Measurements from ENCODE around the gene INPP4B.

Gene INPP4B

GRCh38 chr4:142126890-142127497 is 719.1 kb downstream of the INPP4B start:
- no peak overlapping the region for H2BK15ac ChIP-seq (ENCODE audit: low read depth, poor library complexity, severe bottlenecking)
- H3K14ac ChIP-seq (ENCODE audit: low read length in 2 of 2): no peak overlapping the region
- H3K79me1 ChIP-seq (replicated peaks; ENCODE audit: low read length, poor library complexity, severe bottlenecking): peaks cover 2% of the 10 kb centered on the region
- H3K23ac ChIP-seq (ENCODE audit: low read length in 2 of 2): no peak overlapping the region
- no peak overlapping the region for H2BK12ac ChIP-seq (ENCODE audit: low read length in 2 of 2)
- no peak overlapping the region for H2AFZ ChIP-seq (ENCODE audit: low read depth, low read length)
- H3K4me2 ChIP-seq (ENCODE audit: low read length, poor library complexity, severe bottlenecking): no peak overlapping the region
- no peak overlapping the region for H3K4ac ChIP-seq (ENCODE audit: low read depth in 1 of 2, low read length in 2 of 2)
- H3K27me3 ChIP-seq (ENCODE audit: control insufficient read depth in 1 of 2, insufficient read depth in 1 of 2, low read length in 2 of 2): no peaks in the 10 kb centered on the region
- no peaks in the 10 kb centered on the region for H3K4me1 ChIP-seq (ENCODE audit: control insufficient read depth, insufficient read depth, low read depth, low read length)
- no peaks in the 10 kb centered on the region for H3K36me3 ChIP-seq (ENCODE audit: control insufficient read depth in 1 of 2, insufficient read depth in 2 of 2, low read depth in 1 of 2, low read length in 2 of 2)
- no peak overlapping the region for H3K4me3 ChIP-seq (ENCODE audit: insufficient read depth in 1 of 2, low read depth in 1 of 2, low read length in 2 of 2)
- no peak overlapping the region for H3K18ac ChIP-seq (ENCODE audit: low read depth in 1 of 2, low read length in 2 of 2)
- 0% methylated on average over 1 of the region's 3 CpGs for WGBS
- H2AK5ac ChIP-seq (ENCODE audit: low read length, severe bottlenecking): no peak overlapping the region
- H2BK5ac ChIP-seq (ENCODE audit: low read depth, low read length, poor library complexity, severe bottlenecking): no peak overlapping the region
- H3K27ac ChIP-seq (ENCODE audit: low read length, poor library complexity, severe bottlenecking): no peak overlapping the region
- H4K8ac ChIP-seq (ENCODE audit: low read length): no peak overlapping the region
- no peak overlapping the region for H3K9ac ChIP-seq (ENCODE audit: low read length)
- H4K91ac ChIP-seq (ENCODE audit: low read length): no peak overlapping the region
- H2BK120ac ChIP-seq (ENCODE audit: low read depth, low read length): no peak overlapping the region
- no peaks in the 10 kb centered on the region for H3K9me3 ChIP-seq (ENCODE audit: control insufficient read depth, low read length)
- peak; percentile 67 for DNase-seq

GRCh38 chr4:142124874-142125273 is 721.2 kb downstream of the INPP4B start:
- 69% methylated on average over 2 of the region's 2 CpGs for WGBS
- H3K36me3 ChIP-seq (ENCODE audit: control insufficient read depth in 1 of 2, insufficient read depth in 2 of 2, low read depth in 1 of 2, low read length in 2 of 2): no peaks in the 10 kb centered on the region
- no peak overlapping the region for H2BK12ac ChIP-seq (ENCODE audit: low read length in 2 of 2)
- no peak overlapping the region for H4K91ac ChIP-seq (ENCODE audit: low read length)
- no peaks in the 10 kb centered on the region for H3K4me1 ChIP-seq (ENCODE audit: control insufficient read depth, insufficient read depth, low read depth, low read length)
- H2BK5ac ChIP-seq (ENCODE audit: low read depth, low read length, poor library complexity, severe bottlenecking): no peak overlapping the region
- H4K8ac ChIP-seq (ENCODE audit: low read length): no peak overlapping the region
- H3K79me1 ChIP-seq (replicated peaks; ENCODE audit: low read length, poor library complexity, severe bottlenecking): no peaks in the 10 kb centered on the region
- DNase-seq: no peak
- H2AK5ac ChIP-seq (ENCODE audit: low read length, severe bottlenecking): no peak overlapping the region
- no peaks in the 10 kb centered on the region for H3K27me3 ChIP-seq (ENCODE audit: control insufficient read depth in 1 of 2, insufficient read depth in 1 of 2, low read length in 2 of 2)
- no peak overlapping the region for H3K4me3 ChIP-seq (ENCODE audit: insufficient read depth in 1 of 2, low read depth in 1 of 2, low read length in 2 of 2)
- H3K4ac ChIP-seq (ENCODE audit: low read depth in 1 of 2, low read length in 2 of 2): no peak overlapping the region
- H2BK15ac ChIP-seq (ENCODE audit: low read depth, poor library complexity, severe bottlenecking): no peak overlapping the region
- H3K27ac ChIP-seq (ENCODE audit: low read length, poor library complexity, severe bottlenecking): no peak overlapping the region
- no peak overlapping the region for H3K4me2 ChIP-seq (ENCODE audit: low read length, poor library complexity, severe bottlenecking)
- no peak overlapping the region for H3K14ac ChIP-seq (ENCODE audit: low read length in 2 of 2)
- no peak overlapping the region for H2AFZ ChIP-seq (ENCODE audit: low read depth, low read length)
- no peak overlapping the region for H3K9ac ChIP-seq (ENCODE audit: low read length)
- no peak overlapping the region for H3K18ac ChIP-seq (ENCODE audit: low read depth in 1 of 2, low read length in 2 of 2)
- H2BK120ac ChIP-seq (ENCODE audit: low read depth, low read length): no peak overlapping the region
- H3K23ac ChIP-seq (ENCODE audit: low read length in 2 of 2): no peak overlapping the region
- no peaks in the 10 kb centered on the region for H3K9me3 ChIP-seq (ENCODE audit: control insufficient read depth, low read length)

GRCh38 chr4:142121448-142122350 is 724.4 kb downstream of the INPP4B start:
- H3K4me1 ChIP-seq (ENCODE audit: control insufficient read depth, insufficient read depth, low read depth, low read length): no peaks in the 10 kb centered on the region

GRCh38 chr4:142120921-142121320 is 725.2 kb downstream of the INPP4B start:
- Histone ChIP-seq H4K91ac (ENCODE audit: low read length) (no peak overlapping the region), H3K14ac (ENCODE audit: low read length in 2 of 2) (no peak overlapping the region), H4K8ac (ENCODE audit: low read length) (no peak overlapping the region), H2AFZ (ENCODE audit: low read depth, low read length) (no peak overlapping the region), H3K18ac (ENCODE audit: low read depth in 1 of 2, low read length in 2 of 2) (no peak overlapping the region), H3K27ac (ENCODE audit: low read length, poor library complexity, severe bottlenecking) (no peak overlapping the region), H3K4me3 (ENCODE audit: insufficient read depth in 1 of 2, low read depth in 1 of 2, low read length in 2 of 2) (no peak overlapping the region), H2BK120ac (ENCODE audit: low read depth, low read length) (no peak overlapping the region), H2AK5ac (ENCODE audit: low read length, severe bottlenecking) (no peak overlapping the region), H3K23ac (ENCODE audit: low read length in 2 of 2) (no peak overlapping the region), H3K4ac (ENCODE audit: low read depth in 1 of 2, low read length in 2 of 2) (no peak overlapping the region), H3K79me1 (replicated peaks; ENCODE audit: low read length, poor library complexity, severe bottlenecking) (no peaks in the 10 kb centered on the region), H3K4me1 (ENCODE audit: control insufficient read depth, insufficient read depth, low read depth, low read length) (no peaks in the 10 kb centered on the region), H3K4me2 (ENCODE audit: low read length, poor library complexity, severe bottlenecking) (no peak overlapping the region), H3K27me3 (ENCODE audit: control insufficient read depth in 1 of 2, insufficient read depth in 1 of 2, low read length in 2 of 2) (no peaks in the 10 kb centered on the region), H3K9ac (ENCODE audit: low read length) (no peak overlapping the region), H2BK5ac (ENCODE audit: low read depth, low read length, poor library complexity, severe bottlenecking) (no peak overlapping the region), H3K36me3 (ENCODE audit: control insufficient read depth in 1 of 2, insufficient read depth in 2 of 2, low read depth in 1 of 2, low read length in 2 of 2) (no peaks in the 10 kb centered on the region), H3K9me3 (ENCODE audit: control insufficient read depth, low read length) (no peaks in the 10 kb centered on the region), H2BK15ac (ENCODE audit: low read depth, poor library complexity, severe bottlenecking) (no peak overlapping the region), H2BK12ac (ENCODE audit: low read length in 2 of 2) (no peak overlapping the region)
- WGBS: 100% methylated on average over 1 of the region's 1 CpG
- DNase-seq: no peak

More at GRCh38 chr4:142121448-142122350, 724.4 kb downstream of the INPP4B start:
- H3K4me2 ChIP-seq (ENCODE audit: low read length, poor library complexity, severe bottlenecking): no peak overlapping the region
- no peak overlapping the region for H2AFZ ChIP-seq (ENCODE audit: low read depth, low read length)
- H2BK12ac ChIP-seq (ENCODE audit: low read length in 2 of 2): no peak overlapping the region
- no peaks in the 10 kb centered on the region for H3K9me3 ChIP-seq (ENCODE audit: control insufficient read depth, low read length)
- H3K18ac ChIP-seq (ENCODE audit: low read depth in 1 of 2, low read length in 2 of 2): no peak overlapping the region
- no peaks in the 10 kb centered on the region for H3K27me3 ChIP-seq (ENCODE audit: control insufficient read depth in 1 of 2, insufficient read depth in 1 of 2, low read length in 2 of 2)
- no peak overlapping the region for H3K9ac ChIP-seq (ENCODE audit: low read length)
- H3K14ac ChIP-seq (ENCODE audit: low read length in 2 of 2): no peak overlapping the region
- DNase-seq: no peak
- no peak overlapping the region for H2BK15ac ChIP-seq (ENCODE audit: low read depth, poor library complexity, severe bottlenecking)
- no peak overlapping the region for H2AK5ac ChIP-seq (ENCODE audit: low read length, severe bottlenecking)
- no peak overlapping the region for H3K4me3 ChIP-seq (ENCODE audit: insufficient read depth in 1 of 2, low read depth in 1 of 2, low read length in 2 of 2)
- H3K4ac ChIP-seq (ENCODE audit: low read depth in 1 of 2, low read length in 2 of 2): no peak overlapping the region
- no peak overlapping the region for H3K27ac ChIP-seq (ENCODE audit: low read length, poor library complexity, severe bottlenecking)
- no peaks in the 10 kb centered on the region for H3K36me3 ChIP-seq (ENCODE audit: control insufficient read depth in 1 of 2, insufficient read depth in 2 of 2, low read depth in 1 of 2, low read length in 2 of 2)
- no peak overlapping the region for H4K91ac ChIP-seq (ENCODE audit: low read length)
- H3K23ac ChIP-seq (ENCODE audit: low read length in 2 of 2): no peak overlapping the region
- H3K79me1 ChIP-seq (replicated peaks; ENCODE audit: low read length, poor library complexity, severe bottlenecking): no peaks in the 10 kb centered on the region
- 87% methylated on average over 5 of the region's 9 CpGs for WGBS
- no peak overlapping the region for H2BK120ac ChIP-seq (ENCODE audit: low read depth, low read length)
- no peak overlapping the region for H2BK5ac ChIP-seq (ENCODE audit: low read depth, low read length, poor library complexity, severe bottlenecking)
- no peak overlapping the region for H4K8ac ChIP-seq (ENCODE audit: low read length)

All from mesenchymal stem cell (in vitro differentiated cells and primary cell).